ENCODE measurements around the gene RHBDD1. TPM values are rescaled to one million over a fixed set of nuclear protein-coding genes. Genes with fewer than 3 reads are reported as not detected.

RHBDD1 gene
- total and polyA plus RNA-seq, 4 donors = 4.8 to 66.4 (median 24.7) TPM

GRCh38 chr2:226995625-226996041 is 159.8 kb downstream of the RHBDD1 start:
- 67 to 68% methylated on average over 15 of the region's 15 CpGs for WGBS, 2 donors
- ATAC-seq (ENCODE audit: insufficient read depth, low FRiP score) (no peak), DNase-seq (no peak)
- Histone ChIP-seq H3K27ac (ENCODE audit: low read depth in 1 of 2, low read length in 1 of 2) (no peak overlapping the region), H3K9ac (ENCODE audit: insufficient read depth in 1 of 2, low read length in 2 of 2) (no peak overlapping the region), H3K36me3 (ENCODE audit: control insufficient read depth in 4 of 4, insufficient read depth in 4 of 4, low read length in 4 of 4) (peaks cover 0 to 11% (median 1%) of the 10 kb centered on the region in 4 donors), H3K9me3 (ENCODE audit: control insufficient read depth in 4 of 4, insufficient read depth in 3 of 4, low read length in 3 of 4) (no peaks in the 10 kb centered on the region), H3K27me3 (ENCODE audit: control insufficient read depth in 3 of 3, insufficient read depth in 3 of 3, low read length in 2 of 3) (no peaks in the 10 kb centered on the region), H3K4me3 (no peak overlapping the region), H3K4me1 (ENCODE audit: control insufficient read depth in 5 of 5, insufficient read depth in 5 of 5, low read length in 5 of 5) (peaks cover 0 to 2% (median 0%) of the 10 kb centered on the region in 5 donors)
- TF ChIP-seq CTCF (IDR thresholded peaks at IDR 0.05; ENCODE audit: control extremely low read depth, extremely low read depth) = no peak

- no peak for TF ChIP-seq CTCF (IDR thresholded peaks at IDR 0.05; ENCODE audit: control extremely low read depth, extremely low read depth)
- H3K9me3 ChIP-seq (ENCODE audit: control insufficient read depth in 4 of 4, insufficient read depth in 3 of 4, low read length in 3 of 4) = no peaks in the 10 kb centered on the region
- H3K36me3 ChIP-seq (ENCODE audit: control insufficient read depth in 4 of 4, insufficient read depth in 4 of 4, low read length in 4 of 4) = peaks cover 0 to 11% (median 1%) of the 10 kb centered on the region in 4 donors
- no peak for ATAC-seq (ENCODE audit: insufficient read depth, low FRiP score)
- no peak overlapping the region for H3K9ac ChIP-seq (ENCODE audit: insufficient read depth in 1 of 2, low read length in 2 of 2)
- WGBS, 2 donors = 35 to 57% methylated on average over 2 of the region's 2 CpGs
- no peak overlapping the region for H3K4me3 ChIP-seq
- DNase-seq = no peak
- peaks cover 0 to 2% (median 0%) of the 10 kb centered on the region in 5 donors for H3K4me1 ChIP-seq (ENCODE audit: control insufficient read depth in 5 of 5, insufficient read depth in 5 of 5, low read length in 5 of 5)
- no peaks in the 10 kb centered on the region for H3K27me3 ChIP-seq (ENCODE audit: control insufficient read depth in 3 of 3, insufficient read depth in 3 of 3, low read length in 2 of 3)
- no peak overlapping the region for H3K27ac ChIP-seq (ENCODE audit: low read depth in 1 of 2, low read length in 1 of 2)
Observed at GRCh38 chr2:226999661-227000060, 163.8 kb downstream of the RHBDD1 start.

- 90 to 94% methylated on average over 2 of the region's 2 CpGs for WGBS, 2 donors
- Histone ChIP-seq H3K9me3 (ENCODE audit: control insufficient read depth in 4 of 4, insufficient read depth in 3 of 4, low read length in 3 of 4) (no peaks in the 10 kb centered on the region), H3K27ac (ENCODE audit: low read depth in 1 of 2, low read length in 1 of 2) (no peak overlapping the region), H3K4me3 (no peak overlapping the region), H3K9ac (ENCODE audit: insufficient read depth in 1 of 2, low read length in 2 of 2) (no peak overlapping the region), H3K4me1 (ENCODE audit: control insufficient read depth in 5 of 5, insufficient read depth in 5 of 5, low read length in 5 of 5) (peaks cover 0 to 2% (median 0%) of the 10 kb centered on the region in 5 donors), H3K36me3 (ENCODE audit: control insufficient read depth in 4 of 4, insufficient read depth in 4 of 4, low read length in 4 of 4) (peaks cover 0 to 11% (median 1%) of the 10 kb centered on the region in 4 donors), H3K27me3 (ENCODE audit: control insufficient read depth in 3 of 3, insufficient read depth in 3 of 3, low read length in 2 of 3) (no peaks in the 10 kb centered on the region)
- ATAC-seq (ENCODE audit: insufficient read depth, low FRiP score) (no peak), DNase-seq (no peak)
- no peak for TF ChIP-seq CTCF (IDR thresholded peaks at IDR 0.05; ENCODE audit: control extremely low read depth, extremely low read depth)
Observed at GRCh38 chr2:227000123-227000522, 164.3 kb downstream of the RHBDD1 start.

GRCh38 chr2:227004482-227004881 is 168.6 kb downstream of the RHBDD1 start:
- H3K9me3 ChIP-seq (ENCODE audit: control insufficient read depth in 4 of 4, insufficient read depth in 3 of 4, low read length in 3 of 4) = no peaks in the 10 kb centered on the region
- no peak for ATAC-seq (ENCODE audit: insufficient read depth, low FRiP score)
- no peak overlapping the region for H3K27ac ChIP-seq (ENCODE audit: low read depth in 1 of 2, low read length in 1 of 2)
- no peaks in the 10 kb centered on the region for H3K36me3 ChIP-seq (ENCODE audit: control insufficient read depth in 4 of 4, insufficient read depth in 4 of 4, low read length in 4 of 4)
- no peak overlapping the region for H3K9ac ChIP-seq (ENCODE audit: insufficient read depth in 1 of 2, low read length in 2 of 2)
- no peaks in the 10 kb centered on the region for H3K4me1 ChIP-seq (ENCODE audit: control insufficient read depth in 5 of 5, insufficient read depth in 5 of 5, low read length in 5 of 5)
- no peaks in the 10 kb centered on the region for H3K27me3 ChIP-seq (ENCODE audit: control insufficient read depth in 3 of 3, insufficient read depth in 3 of 3, low read length in 2 of 3)
- TF ChIP-seq CTCF (IDR thresholded peaks at IDR 0.05; ENCODE audit: control extremely low read depth, extremely low read depth) = no peak
- DNase-seq = no peak
- H3K4me3 ChIP-seq = no peak overlapping the region
- WGBS, 2 donors = 90 to 94% methylated on average over 6 of the region's 6 CpGs

Data from lung (tissue), 12 donors.